ENCODE results near the gene MTCL1. TPM values are rescaled to one million over a fixed set of nuclear protein-coding genes. Genes with fewer than 3 reads are reported as not detected.

Gene MTCL1
- total and polyA plus RNA-seq, 4 donors = 0.65 to 5.4 (median 1.4) TPM

- H3K36me3 ChIP-seq (ENCODE audit: control insufficient read depth in 4 of 4, insufficient read depth in 3 of 4, low read depth in 1 of 4, low read length in 3 of 4) = no peaks in the 10 kb centered on the region
- H3K4me1 ChIP-seq (ENCODE audit: control insufficient read depth in 4 of 4, insufficient read depth in 4 of 4, low read length in 3 of 4) = no peaks in the 10 kb centered on the region
- no peaks in the 10 kb centered on the region for H3K27me3 ChIP-seq (ENCODE audit: control insufficient read depth in 4 of 4, insufficient read depth in 4 of 4, low read length in 3 of 4)
- no peak overlapping the region for H3K4me3 ChIP-seq (ENCODE audit: low read depth in 1 of 3, low read length in 3 of 3)
- H3K9ac ChIP-seq (ENCODE audit: low read depth in 1 of 2, low read length in 2 of 2) = no peak overlapping the region
- H3K27ac ChIP-seq (ENCODE audit: low read depth in 1 of 2, low read length in 2 of 2) = no peak overlapping the region
- peaks cover 0 to 2% (median 0%) of the 10 kb centered on the region in 4 donors for H3K9me3 ChIP-seq (ENCODE audit: control insufficient read depth in 4 of 4, low read length in 3 of 4)
- TF ChIP-seq SP1 (IDR thresholded peaks at IDR 0.05) = no peak
- no peak for TF ChIP-seq ZBTB33 (IDR thresholded peaks at IDR 0.05)
- no peak for TF ChIP-seq FOXA2 (IDR thresholded peaks at IDR 0.05)
- no peak for TF ChIP-seq HNF4G (IDR thresholded peaks at IDR 0.05)
- 96% methylated on average over 1 of the region's 1 CpG for WGBS
- no peak for DNase-seq (ENCODE audit: low spot score)
These were observed 175.7 kb downstream of the MTCL1 start for GRCh38 chr18:8881103-8881502.

Small RNA genes within 50 kb of the gene (small RNA-seq; reads per million reads assigned to genes)
- not detected for gene RF00019

Other genes with a start within 250 kb of the MTCL1 start
- 10 to 100 TPM; 16.5 to 25.9 TPM for gene RAB12, start 96.1 kb upstream of the MTCL1 start, total RNA-seq
- 10 to 100 TPM in 1 of 2 donors, 1 to 10 TPM in 1; 5.0 to 13.3 TPM for gene RAB12, start 96.1 kb upstream of the MTCL1 start, polyA plus RNA-seq